Measurements from ENCODE around the gene COX20. TPM values are rescaled to one million over a fixed set of nuclear protein-coding genes. Genes with fewer than 3 reads are reported as not detected.

The COX20 gene
- total RNA-seq, 2 experiments from 2014 or later, result 14.5 to 16.8 TPM

GRCh38 chr1:244887281-244887680 lies 51.8 kb downstream of the COX20 start:
- Mint-ChIP-seq H3K4me3 (no peak overlapping the region), H3K4me1 (ENCODE audit: low read depth) (no peaks in the 10 kb centered on the region), H3K27me3 (no peaks in the 10 kb centered on the region), H3K9me3 (no peaks in the 10 kb centered on the region), H3K36me3 (ENCODE audit: low read depth) (no peaks in the 10 kb centered on the region), H3K27ac (no peak overlapping the region)
- DNase-seq (no peak), ATAC-seq (ENCODE audit: poor library complexity) (no peak)
- H3K4me3 ChIP-seq (ENCODE audit: low read length), result no peak overlapping the region
- no peaks in the 10 kb centered on the region for H3K36me3 ChIP-seq (ENCODE audit: insufficient read depth, low read length)
- H3K4me1 ChIP-seq (ENCODE audit: insufficient read depth, low read length), result no peaks in the 10 kb centered on the region
- ChIA-PET POLR2A (no interaction called here), CTCF (no interaction called here)
- H3K9me3 ChIP-seq (ENCODE audit: control insufficient read depth in 1 of 2, insufficient read depth in 1 of 2, low read length in 2 of 2), result no peaks in the 10 kb centered on the region
- intact Hi-C loops (cut with DNase I, micrococcal nuclease), result no loop called here
- TF ChIP-seq, protein P1, sequence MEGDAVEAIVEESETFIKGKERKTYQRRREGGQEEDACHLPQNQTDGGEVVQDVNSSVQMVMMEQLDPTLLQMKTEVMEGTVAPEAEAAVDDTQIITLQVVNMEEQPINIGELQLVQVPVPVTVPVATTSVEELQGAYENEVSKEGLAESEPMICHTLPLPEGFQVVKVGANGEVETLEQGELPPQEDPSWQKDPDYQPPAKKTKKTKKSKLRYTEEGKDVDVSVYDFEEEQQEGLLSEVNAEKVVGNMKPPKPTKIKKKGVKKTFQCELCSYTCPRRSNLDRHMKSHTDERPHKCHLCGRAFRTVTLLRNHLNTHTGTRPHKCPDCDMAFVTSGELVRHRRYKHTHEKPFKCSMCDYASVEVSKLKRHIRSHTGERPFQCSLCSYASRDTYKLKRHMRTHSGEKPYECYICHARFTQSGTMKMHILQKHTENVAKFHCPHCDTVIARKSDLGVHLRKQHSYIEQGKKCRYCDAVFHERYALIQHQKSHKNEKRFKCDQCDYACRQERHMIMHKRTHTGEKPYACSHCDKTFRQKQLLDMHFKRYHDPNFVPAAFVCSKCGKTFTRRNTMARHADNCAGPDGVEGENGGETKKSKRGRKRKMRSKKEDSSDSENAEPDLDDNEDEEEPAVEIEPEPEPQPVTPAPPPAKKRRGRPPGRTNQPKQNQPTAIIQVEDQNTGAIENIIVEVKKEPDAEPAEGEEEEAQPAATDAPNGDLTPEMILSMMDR (IDR thresholded peaks at IDR 0.05), result no peak
- no peaks in the 10 kb centered on the region for H3K27me3 ChIP-seq (ENCODE audit: control insufficient read depth in 1 of 2, insufficient read depth in 2 of 2, low read length in 2 of 2)
- no peak overlapping the region for H3K27ac ChIP-seq (ENCODE audit: low read depth in 1 of 2, low read length in 2 of 2)

DNA sequence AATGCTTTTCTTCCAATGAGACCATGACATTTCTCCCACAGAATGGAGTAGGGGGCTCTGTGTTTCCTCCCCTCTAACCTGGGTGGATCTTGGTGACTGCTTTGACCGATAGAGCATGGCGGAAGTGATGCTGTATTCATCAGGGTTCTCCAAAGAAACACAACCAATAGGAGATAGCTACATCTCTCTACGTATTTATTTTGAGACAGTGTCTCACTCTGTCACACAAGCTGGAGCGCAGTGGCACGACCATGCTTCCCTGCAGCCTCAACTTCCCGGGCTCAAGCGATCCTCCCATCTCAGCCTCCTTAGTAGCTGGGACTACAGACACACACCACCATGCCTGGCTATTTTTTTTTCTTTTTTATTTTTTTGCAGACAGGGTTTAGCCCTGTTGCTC lies 58.4 kb downstream of the COX20 start:
- DNase-seq, result no peak
- H3K27ac Mint-ChIP-seq, result no peak overlapping the region
- ATAC-seq (ENCODE audit: poor library complexity), result no peak
- Histone ChIP-seq H3K36me3 (ENCODE audit: insufficient read depth, low read length) (no peaks in the 10 kb centered on the region), H3K27me3 (ENCODE audit: control insufficient read depth in 1 of 2, insufficient read depth in 2 of 2, low read length in 2 of 2) (no peaks in the 10 kb centered on the region), H3K4me1 (ENCODE audit: insufficient read depth, low read length) (no peaks in the 10 kb centered on the region), H3K9me3 (ENCODE audit: control insufficient read depth in 1 of 2, insufficient read depth in 1 of 2, low read length in 2 of 2) (no peaks in the 10 kb centered on the region), H3K27ac (ENCODE audit: low read depth in 1 of 2, low read length in 2 of 2) (no peak overlapping the region), H3K4me3 (ENCODE audit: low read length) (no peak overlapping the region)
- CTCF ChIA-PET, result no interaction called here
- no peaks in the 10 kb centered on the region for H3K27me3 Mint-ChIP-seq
- POLR2A ChIA-PET, result no interaction called here
- intact Hi-C loops (cut with DNase I, micrococcal nuclease), result no loop called here
- H3K36me3 Mint-ChIP-seq (ENCODE audit: low read depth), result no peaks in the 10 kb centered on the region
- no peaks in the 10 kb centered on the region for H3K9me3 Mint-ChIP-seq
- no peak overlapping the region for H3K4me3 Mint-ChIP-seq
- no peaks in the 10 kb centered on the region for H3K4me1 Mint-ChIP-seq (ENCODE audit: low read depth)
- TF ChIP-seq, protein P1 (IDR thresholded peaks at IDR 0.05), result no peak

Other genes starting within 250 kb of the COX20 start
- gene DESI2, start 182.5 kb upstream of the COX20 start, total RNA-seq, result 10 to 100 TPM; 12.9 to 13.7 TPM
- gene HNRNPU, start 28.9 kb downstream of the COX20 start, total RNA-seq, result 100 to 1,000 TPM; 415 TPM